ENCODE measurements around the gene ABCB1. TPM values are rescaled to one million over a fixed set of nuclear protein-coding genes. Genes with fewer than 3 reads are reported as not detected.

Gene ABCB1
- total and polyA plus RNA-seq, 10 of the 15 experiments (the other 5 are each of a cell fraction or from before 2014, with no cell fraction given): 0.40 to 13.9 (median 1.9) TPM

- no peak for TF ChIP-seq CTCF (IDR thresholded peaks at IDR 0.05 in 2 of 3, conservative IDR thresholded peaks at IDR 0.05 in 1 of 3; ENCODE audit: control insufficient read depth in 2 of 3, extremely low read depth in 1 of 3, insufficient read depth in 1 of 3, low read depth in 3 of 3, low read length in 3 of 3)
- no peak for TF ChIP-seq E2F4 (IDR thresholded peaks at IDR 0.05; ENCODE audit: low read depth, low read length)
- no peak for TF ChIP-seq PAX8 (IDR thresholded peaks at IDR 0.05)
- peak; percentile 58; the same call in 1 of the 2 replicates for TF ChIP-seq RBBP5 (conservative IDR thresholded peaks at IDR 0.05)
- no peak for TF ChIP-seq ZNF207 (IDR thresholded peaks at IDR 0.05; ENCODE audit: borderline replicate concordance)
- TF ChIP-seq HCFC1 (IDR thresholded peaks at IDR 0.05; ENCODE audit: low read length): no peak; the same call in 1 of the 2 replicates
- no peak for TF ChIP-seq FOS (IDR thresholded peaks at IDR 0.05; ENCODE audit: borderline replicate concordance, extremely low read depth, insufficient read length)
- peak; percentile 88 for TF ChIP-seq BCL11A (IDR thresholded peaks at IDR 0.05; ENCODE audit: low read depth, low read length)
- TF ChIP-seq PBX3 (IDR thresholded peaks at IDR 0.05; ENCODE audit: insufficient replicate concordance, low read depth, low read length): no peak
- TF ChIP-seq USF1 (IDR thresholded peaks at IDR 0.05; ENCODE audit: borderline replicate concordance, extremely low read length, insufficient read depth, low read depth, low read length): no peak
- TF ChIP-seq BCL3 (IDR thresholded peaks at IDR 0.05; ENCODE audit: borderline replicate concordance, insufficient read depth, low read depth, low read length, poor library complexity, severe bottlenecking): peak; percentile 52
- TF ChIP-seq STAT3 (IDR thresholded peaks at IDR 0.05; ENCODE audit: low read depth, low read length): no peak; the same call in 1 of the 2 replicates
- peak; percentile 93 for TF ChIP-seq JUNB (IDR thresholded peaks at IDR 0.05)
- 0 out of 2 replicates have a peak, but pooled peaks have one; percentile 3 for TF ChIP-seq ZSCAN29 (IDR thresholded peaks at IDR 0.05)
- no peak for TF ChIP-seq POLR2AphosphoS2 (IDR thresholded peaks at IDR 0.05; ENCODE audit: low read depth, low read length)
- TF ChIP-seq EZH2 (IDR thresholded peaks at IDR 0.05; ENCODE audit: borderline replicate concordance, control insufficient read depth, low read depth, low read length): no peak
- TF ChIP-seq RELA (IDR thresholded peaks at IDR 0.05; ENCODE audit: borderline replicate concordance, partially characterized antibody): peak; percentile 11
- TF ChIP-seq EGR1 (IDR thresholded peaks at IDR 0.05; ENCODE audit: borderline replicate concordance in 1 of 2, low read depth in 2 of 2, low read length in 2 of 2): peak in 1 of 2 experiments; percentile 31; a peak in 1 of 3 replicates
These were observed 125.9 kb downstream of the ABCB1 start (continued) for GRCh38 chr7:87474533-87475358.

All from GM12878 (cell line).